Thyroid gland (tissue), 4 donors: ENCODE data around the gene STIM1. TPM values are rescaled to one million over a fixed set of nuclear protein-coding genes. Genes with fewer than 3 reads are reported as not detected.
A peak's percentile ranks its signal among the peaks of the same experiment; 100 is the strongest.

Experiments
- DNase-seq, 2 donors: peaks; one replicate each; pipeline ENCODE4 v3.0.0-alpha.2; 2019
- H3K27ac ChIP-seq, 3 donors: fragments of 200-600 bp; sonication (generic); 1 replicate in 2 of 3; 2 replicates in 1 of 3; pipeline ENCODE4 v1.5.1; 2016 to 2019; ENCODE audit warnings: mild to moderate bottlenecking in 1 of 3, moderate library complexity in 1 of 3
- H3K27me3 ChIP-seq: fragments of 200-600 bp; sonication (generic); one replicate; pipeline ENCODE4 v1.5.1; 2019
- H3K36me3 ChIP-seq, 2 donors: fragments of 200-600 bp; sonication (generic); one replicate each; pipeline ENCODE4 v1.5.1; 2016 to 2019
- H3K4me1 ChIP-seq, 2 donors: fragments of 200-600 bp; sonication (generic); one replicate each; pipeline ENCODE4 v1.5.1; 2017 to 2019
- H3K4me3 ChIP-seq, 3 donors: fragments of 200-600 bp; sonication (generic); replicated peaks in 1 of 3; 1 replicate in 2 of 3; 2 replicates in 1 of 3; pipeline ENCODE4 v1.5.1; 2016; ENCODE audit warnings: mild to moderate bottlenecking in 1 of 3
- H3K9me3 ChIP-seq: fragments of 200-600 bp; sonication (generic); one replicate; pipeline ENCODE4 v1.5.1; 2017
- CTCF ChIP-seq, 6 experiments: fragments of 200-600 bp in 3 of 6; fragments of 450-650 bp in 3 of 6; sonication (generic) in 3 of 6; IDR thresholded peaks; one replicate each; pipeline ENCODE4 v1.5.1; 2016 to 2019; ENCODE audit warnings: antibody characterized with exemption in 6 of 6, mild to moderate bottlenecking in 2 of 6, inconsistent platforms in 1 of 6, moderate library complexity in 1 of 6
- POLR2A ChIP-seq, 2 donors: fragments of 450-650 bp; IDR thresholded peaks; one replicate each; pipeline ENCODE4 v1.6.1; 2017; ENCODE audit warnings: antibody characterized with exemption in 2 of 2, mild to moderate bottlenecking in 2 of 2, moderate library complexity in 1 of 2
- WGBS, 2 donors: methylation state at CpG; one replicate each; pipeline ENCODE4 v1.1.5; 2017; 5-methylcytosine and 5-hydroxymethylcytosine counted together
- intact Hi-C: fragments of 100-400 bp; cut with DNase I; formaldehyde crosslinking; loops from one replicate; pipeline ENCODE4 v1.15.1; 2023
- total RNA-seq, 4 donors: library from RNA; depleted of rRNA; stranded (reverse); fragments of >200 nt; gene quantifications; one replicate each; pipeline ENCODE4 v1.2.3, GENCODE V29; 2016

Gene STIM1
- total RNA-seq, 4 donors from 2014 or later: 54.3 to 89.2 (median 71.0) TPM

DNA sequence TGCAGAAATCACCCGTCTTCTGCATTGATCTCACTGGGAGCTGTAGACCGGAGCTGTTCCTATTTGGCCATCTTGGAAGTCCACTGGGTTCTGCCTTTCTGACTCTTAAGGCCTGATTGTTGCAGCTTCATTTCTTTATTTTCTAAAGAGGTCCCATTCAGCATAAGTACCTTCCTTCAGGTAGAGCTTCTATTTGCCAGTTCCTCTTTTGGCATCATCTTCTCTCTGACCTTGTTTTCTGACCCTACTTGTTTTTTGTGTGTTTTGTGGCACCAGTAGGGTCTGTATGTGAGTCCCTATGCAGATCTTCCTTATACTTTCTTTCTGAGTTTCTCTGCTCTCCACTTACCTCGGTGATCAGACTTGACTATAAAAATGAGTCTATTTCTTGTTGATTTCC, 161.7 kb downstream of the STIM1 start:
- Histone ChIP-seq H3K4me3 (no peak overlapping the region), H3K4me1 (peaks cover 5 to 10% of the 10 kb centered on the region in 2 donors), H3K27me3 (no peaks in the 10 kb centered on the region), H3K9me3 (no peaks in the 10 kb centered on the region), H3K36me3 (no peaks in the 10 kb centered on the region), H3K27ac (no peak overlapping the region)
- intact Hi-C loops: no loop called here
- TF ChIP-seq CTCF (IDR thresholded peaks at IDR 0.05): no peak
- no peak for TF ChIP-seq POLR2A (IDR thresholded peaks at IDR 0.05)
- 96 to 99% methylated on average over 3 of the region's 3 CpGs for WGBS, 2 donors
- no peak for DNase-seq

DNA sequence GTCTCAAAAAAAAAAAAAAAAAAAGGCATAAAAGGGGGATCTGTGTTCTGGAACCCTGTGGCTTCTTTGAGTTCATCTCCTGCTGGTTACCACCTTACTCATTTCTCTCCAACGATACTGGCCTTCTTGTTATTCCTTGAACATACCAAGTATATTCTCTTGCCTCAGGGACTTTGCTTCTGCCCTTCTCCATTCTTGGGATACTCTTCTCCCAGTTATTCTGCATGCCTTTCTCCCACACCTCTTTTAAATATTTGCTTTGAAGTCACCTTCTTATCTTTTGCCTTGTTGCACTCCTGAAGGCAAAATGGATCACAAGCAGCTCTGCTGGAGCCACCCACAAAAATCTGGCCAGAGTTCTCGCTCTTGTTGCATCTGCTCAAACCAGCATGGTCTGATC, 163.2 kb downstream of the STIM1 start:
- WGBS, 2 donors: 95 to 96% methylated on average over 2 of the region's 2 CpGs
- intact Hi-C loops: no loop called here
- no peaks in the 10 kb centered on the region for H3K27me3 ChIP-seq
- H3K4me1 ChIP-seq: peaks cover 5 to 10% of the 10 kb centered on the region in 2 donors
- TF ChIP-seq POLR2A (IDR thresholded peaks at IDR 0.05) (no peak), CTCF (IDR thresholded peaks at IDR 0.05) (no peak)
- no peak for DNase-seq
- no peaks in the 10 kb centered on the region for H3K9me3 ChIP-seq
- H3K4me3 ChIP-seq: no peak overlapping the region
- no peaks in the 10 kb centered on the region for H3K36me3 ChIP-seq
- H3K27ac ChIP-seq: no peak overlapping the region

DNA sequence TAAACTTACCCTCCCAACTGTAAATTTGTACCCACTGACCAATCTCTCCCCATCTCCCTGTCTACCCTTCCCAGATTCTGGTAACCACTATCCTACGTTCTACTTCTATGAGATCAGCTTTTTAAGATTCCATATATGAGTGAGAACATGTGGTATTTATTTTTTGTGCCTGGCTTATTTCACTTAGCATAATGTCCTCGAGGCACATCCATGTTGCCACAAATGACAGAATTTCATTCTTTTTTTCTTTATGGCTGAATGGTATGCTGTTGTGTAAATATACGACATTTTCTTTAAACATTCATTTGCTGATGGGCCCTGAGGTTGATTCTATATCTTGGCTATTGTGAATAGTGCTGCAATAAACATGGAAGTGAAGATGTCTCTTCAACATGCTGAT, 164.4 kb downstream of the STIM1 start:
- Histone ChIP-seq H3K4me1 (peaks cover 7 to 11% of the 10 kb centered on the region in 2 donors), H3K27ac (no peak overlapping the region), H3K36me3 (no peaks in the 10 kb centered on the region), H3K27me3 (no peaks in the 10 kb centered on the region), H3K4me3 (no peak overlapping the region), H3K9me3 (no peaks in the 10 kb centered on the region)
- no peak for DNase-seq
- 89 to 91% methylated on average over 3 of the region's 3 CpGs for WGBS, 2 donors
- TF ChIP-seq POLR2A (IDR thresholded peaks at IDR 0.05) (no peak), CTCF (IDR thresholded peaks at IDR 0.05) (no peak)
- intact Hi-C loops: no loop called here

GRCh38 chr11:4022669-4023068, 167.2 kb downstream of the STIM1 start:
- no peaks in the 10 kb centered on the region for H3K9me3 ChIP-seq
- TF ChIP-seq CTCF (IDR thresholded peaks at IDR 0.05) (no peak), POLR2A (IDR thresholded peaks at IDR 0.05) (no peak)
- DNase-seq: no peak
- H3K4me3 ChIP-seq: no peak overlapping the region
- H3K4me1 ChIP-seq: peaks cover 15 to 19% of the 10 kb centered on the region in 2 donors
- no peak overlapping the region for H3K27ac ChIP-seq
- no peaks in the 10 kb centered on the region for H3K27me3 ChIP-seq
- intact Hi-C loops: no loop called here
- WGBS, 2 donors: 97 to 99% methylated on average over 5 of the region's 5 CpGs
- no peaks in the 10 kb centered on the region for H3K36me3 ChIP-seq

DNA sequence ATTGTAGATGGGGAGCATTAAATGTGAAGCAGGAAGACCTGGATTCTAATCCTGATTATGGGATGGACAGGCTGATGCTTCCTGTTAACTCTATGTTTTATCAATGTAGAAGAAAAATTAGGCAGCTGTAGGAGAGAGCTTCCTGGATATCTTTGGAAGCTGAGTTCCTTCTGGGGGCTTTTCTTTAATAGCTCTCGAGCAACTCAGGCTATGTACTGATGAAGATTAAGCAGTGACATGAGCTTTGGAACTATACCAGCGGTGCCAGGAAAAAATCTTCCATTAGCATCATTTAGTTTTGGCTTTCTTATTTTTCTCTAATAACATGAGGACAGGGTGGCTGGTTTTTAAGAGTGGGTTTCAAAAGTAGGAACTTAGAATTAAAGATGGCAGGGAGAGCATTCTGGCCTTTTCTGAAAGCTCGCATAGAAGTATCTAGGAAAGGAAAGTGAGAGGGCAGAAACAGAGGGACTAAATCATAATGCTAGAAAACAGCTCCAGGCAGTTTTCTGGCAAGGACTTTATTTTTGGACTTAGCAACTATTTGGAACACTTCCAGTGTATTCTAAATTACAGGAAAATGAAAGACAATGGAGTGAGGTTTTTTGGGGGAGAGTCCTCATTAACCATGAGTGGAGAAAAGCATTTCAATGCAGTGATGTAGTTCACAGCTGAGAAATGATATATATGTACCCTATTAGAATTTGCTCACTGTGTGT, 169.9 kb downstream of the STIM1 start:
- H3K4me3 ChIP-seq: no peak overlapping the region
- no peak for DNase-seq
- intact Hi-C loops: no loop called here
- no peaks in the 10 kb centered on the region for H3K36me3 ChIP-seq
- no peaks in the 10 kb centered on the region for H3K9me3 ChIP-seq
- H3K27me3 ChIP-seq: no peaks in the 10 kb centered on the region
- no peak for TF ChIP-seq CTCF (IDR thresholded peaks at IDR 0.05)
- peaks cover 15 to 19% of the 10 kb centered on the region in 2 donors for H3K4me1 ChIP-seq
- peak overlapping the region; percentile 5 to 15 (median 9) for H3K27ac ChIP-seq
- WGBS, 2 donors: 54 to 78% methylated on average over 2 to 3 of the region's 3 CpGs
